HG03469 (cell line): ENCODE measurements around the gene ANKRD31.
"Not testable (repeated sequence)": the region's sequence is repeated elsewhere in the genome, so short reads cannot be mapped to it uniquely, and the experiment has no call there.

ENCODE experiments used
- ATAC-seq: cut with Tn5 transposase; IDR thresholded peaks from one replicate; pipeline ENCODE4 v1.9.1; 2021; ENCODE audit warnings: mild to moderate bottlenecking, moderate library complexity, moderate number of reproducible peaks; ENCODE audit not compliant: unreplicated experiment

ANKRD31 gene, protein sequence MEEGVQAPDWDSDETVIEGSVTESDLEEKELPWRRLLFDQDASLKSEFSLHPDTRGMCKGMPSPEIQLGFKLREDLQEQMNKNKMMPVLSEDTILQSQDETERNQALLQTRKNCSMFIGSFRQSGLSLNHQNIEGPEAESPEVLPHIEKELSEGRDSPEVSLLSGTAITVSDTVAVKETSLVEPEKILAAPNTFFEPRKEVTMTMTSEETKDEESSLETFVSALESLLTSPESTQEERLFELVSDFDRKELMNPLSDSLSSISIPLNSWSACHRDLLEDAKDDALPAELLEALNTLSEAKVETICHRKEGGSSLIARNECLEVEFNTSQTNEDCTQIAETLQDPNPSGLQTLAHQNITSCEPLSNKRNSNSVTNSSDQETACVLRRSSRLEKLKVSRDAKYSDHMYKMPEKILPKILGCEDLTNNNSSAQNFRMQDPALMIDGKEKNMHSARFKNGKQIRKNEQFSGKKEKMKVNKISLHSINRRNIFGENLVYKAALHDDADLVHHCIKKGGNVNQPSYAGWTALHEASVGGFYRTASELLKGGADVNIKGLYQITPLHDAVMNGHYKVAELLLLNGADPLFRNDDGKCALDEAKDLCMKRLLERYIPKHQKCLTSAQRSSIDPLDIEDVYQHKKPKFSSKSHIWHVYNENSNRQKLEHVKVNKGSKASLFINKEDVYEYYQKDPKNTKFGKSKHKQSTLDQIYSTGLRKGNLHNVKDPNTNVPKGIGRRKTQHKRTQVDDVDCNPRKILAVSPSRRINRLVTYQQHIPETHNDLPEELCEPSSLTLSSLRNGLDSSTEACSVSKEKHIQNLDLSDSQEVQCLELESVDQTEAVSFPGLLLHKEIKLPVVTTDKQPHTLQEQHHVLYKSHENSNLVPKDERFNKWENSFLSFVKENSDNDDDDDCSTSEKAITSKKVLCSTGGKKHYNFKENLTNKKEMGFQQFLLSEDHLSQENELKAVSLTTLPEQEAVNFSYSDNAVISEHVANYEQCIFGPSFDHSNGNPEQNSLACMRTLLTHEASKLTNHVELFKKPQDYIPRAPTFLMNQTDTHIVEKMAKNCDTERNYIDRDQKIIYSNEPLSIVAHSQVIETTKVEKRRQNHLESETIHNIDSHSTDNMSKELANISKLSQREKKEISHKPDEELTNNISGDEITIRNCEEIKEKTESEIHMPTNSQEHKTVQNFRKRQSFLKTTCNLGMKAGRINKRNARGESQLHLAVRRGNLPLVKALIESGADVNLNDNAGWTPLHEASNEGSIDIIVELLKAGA (N-terminal part only)

DNA sequence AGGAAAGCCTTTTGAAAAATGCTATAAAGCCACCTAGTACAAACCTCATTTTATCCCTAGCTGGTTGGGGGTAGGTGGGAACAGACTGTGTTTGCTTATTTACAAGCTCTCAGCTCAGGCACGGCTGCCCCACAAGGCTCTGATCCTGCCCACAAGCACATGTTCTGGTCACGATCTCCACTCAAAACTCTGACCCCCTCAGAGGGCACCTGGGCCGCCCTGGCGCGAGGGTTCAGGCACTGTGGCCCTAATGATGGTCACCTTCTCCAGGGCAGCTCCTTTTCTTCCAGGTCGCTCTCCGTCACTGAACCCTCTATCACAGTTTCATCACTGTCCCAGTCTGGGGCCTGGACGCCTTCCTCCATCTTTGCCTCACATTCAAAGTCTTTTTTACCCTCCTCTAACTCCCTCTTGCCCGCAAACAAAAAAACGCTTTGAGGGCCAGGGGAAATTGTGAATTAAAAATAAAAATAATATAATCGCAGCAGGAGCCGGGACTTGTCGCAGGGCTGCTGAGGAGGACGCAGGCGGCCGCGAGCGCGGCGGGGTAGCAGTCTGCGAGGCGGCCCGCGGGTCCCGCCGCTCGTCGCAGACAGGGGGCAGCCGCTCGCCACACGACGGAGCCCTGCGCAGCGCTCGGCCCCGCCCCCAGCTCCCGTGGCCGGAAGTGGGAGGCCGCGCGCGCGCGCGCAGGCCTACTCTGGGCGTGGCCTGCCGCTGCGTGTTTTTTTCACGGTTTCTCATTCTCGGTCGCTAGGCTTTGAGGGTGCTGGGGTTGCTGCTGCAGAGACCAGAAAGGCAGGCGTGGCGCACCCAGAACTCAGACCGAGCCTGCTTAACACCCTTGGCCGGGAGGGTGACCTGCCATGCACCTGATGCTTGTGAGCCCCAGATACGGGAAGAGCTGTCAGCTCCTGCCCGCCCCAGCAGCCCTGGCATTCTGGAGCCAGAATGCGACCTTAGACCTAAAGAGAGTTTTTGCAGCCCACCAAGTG is at the start of gene ANKRD31:
Gene ANKRD31, minus strand, starts transcription at position 557 of the 995 bp plus-strand sequence. Its CDS starts 192 bp downstream, at position 365.
- peak; percentile 91 for ATAC-seq

DNA sequence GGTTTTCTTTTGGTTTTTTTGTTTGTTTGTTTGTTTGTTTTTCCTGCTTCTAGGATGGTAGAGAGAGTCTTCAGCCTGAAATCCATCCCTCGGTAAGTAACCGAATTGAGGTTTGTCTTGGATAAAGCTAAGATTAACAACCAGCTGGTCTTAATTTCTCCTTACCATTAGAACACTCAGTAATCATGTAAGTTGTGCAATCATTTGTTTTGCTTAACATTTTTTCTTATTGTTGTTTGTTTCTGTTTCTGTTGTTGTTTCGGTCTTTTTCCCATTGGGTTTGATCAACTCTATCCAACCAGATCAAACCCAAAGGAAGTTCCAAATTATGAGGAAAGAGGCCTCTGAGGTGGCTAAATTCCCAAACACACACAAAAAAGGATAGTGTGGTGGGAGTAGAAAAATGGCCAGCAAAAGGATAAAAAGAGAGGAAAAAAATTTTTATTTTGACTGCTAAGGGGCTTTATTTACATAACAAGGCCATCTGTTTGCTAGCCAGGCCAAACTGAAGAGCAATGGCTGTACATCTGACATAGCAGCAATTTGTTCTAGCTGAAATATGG is 49.6 kb upstream of the ANKRD31 start:
- no peak for ATAC-seq

DNA sequence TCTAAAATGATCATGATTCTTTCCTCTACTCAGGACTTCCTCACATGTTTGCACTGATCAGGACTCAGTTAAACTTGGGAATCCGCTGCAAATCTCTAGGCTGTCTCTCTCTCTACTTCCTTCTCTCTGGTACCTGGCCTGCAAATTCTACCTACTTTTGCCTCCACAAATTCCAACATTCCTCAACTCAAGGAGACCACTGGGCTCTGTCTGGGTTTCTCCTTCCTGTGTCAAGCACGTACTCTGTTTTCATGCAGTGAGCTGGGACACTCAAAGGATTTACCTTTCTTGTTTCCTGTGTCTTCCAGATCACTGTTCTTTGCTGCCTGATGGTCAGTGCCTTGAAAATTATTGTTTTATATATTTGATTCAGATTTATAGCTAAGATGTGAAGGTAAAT is 45.9 kb upstream of the ANKRD31 start:
- no peak for ATAC-seq

DNA sequence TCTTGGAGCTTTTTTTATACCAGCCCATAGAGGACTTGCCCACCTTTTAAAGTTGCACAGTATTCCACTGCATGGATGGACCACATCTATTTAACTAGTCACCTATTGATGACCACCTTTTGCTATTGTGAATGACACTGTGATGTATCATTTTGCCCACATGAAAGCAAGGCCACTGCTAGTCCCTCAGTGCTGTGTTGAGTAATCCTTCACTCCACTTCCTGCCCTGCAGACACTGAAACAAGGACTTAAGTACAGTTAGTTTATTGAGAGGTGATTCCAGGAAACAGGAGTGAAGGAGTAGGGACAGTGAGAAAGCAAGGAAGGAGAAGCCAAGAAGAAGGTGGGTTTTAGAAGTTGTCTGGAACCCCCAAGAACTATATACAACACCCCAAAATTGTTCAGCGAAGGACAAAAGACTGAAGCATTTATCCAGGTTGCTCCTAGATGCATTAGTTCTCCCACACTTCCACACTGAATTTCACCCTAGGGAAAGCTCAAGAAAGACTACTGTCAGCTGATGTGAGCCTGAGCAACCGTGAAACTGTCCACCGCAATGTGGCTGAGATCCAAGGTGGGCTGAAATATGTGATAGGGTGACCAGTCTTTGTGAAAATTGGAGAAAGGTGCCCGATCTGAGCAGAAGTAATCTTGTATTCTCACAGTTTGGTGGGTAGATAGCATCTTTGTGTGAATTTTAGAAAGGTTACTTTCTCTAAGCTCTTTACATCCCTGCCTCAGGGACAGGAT is 45.2 kb upstream of the ANKRD31 start:
- no peak for ATAC-seq

DNA sequence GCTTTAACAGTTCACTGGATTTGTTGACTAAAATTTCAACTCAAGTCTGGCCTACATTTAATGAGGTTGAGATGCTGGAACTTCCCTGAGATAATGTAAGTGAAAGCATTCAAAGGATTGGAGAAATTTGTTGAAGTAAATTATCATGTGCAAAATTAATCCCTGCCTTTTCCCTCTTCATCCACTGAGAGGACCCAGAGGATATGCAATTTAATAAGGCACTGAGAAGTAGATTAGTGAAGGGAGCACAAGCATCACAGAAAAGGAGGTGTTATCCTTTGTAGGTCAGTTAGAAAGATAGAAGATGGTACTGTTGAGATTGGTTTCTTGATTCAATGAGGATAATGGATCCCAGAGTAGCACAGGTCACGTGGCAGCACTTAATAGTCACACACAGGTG is 42.6 kb upstream of the ANKRD31 start:
- ATAC-seq = no peak

DNA sequence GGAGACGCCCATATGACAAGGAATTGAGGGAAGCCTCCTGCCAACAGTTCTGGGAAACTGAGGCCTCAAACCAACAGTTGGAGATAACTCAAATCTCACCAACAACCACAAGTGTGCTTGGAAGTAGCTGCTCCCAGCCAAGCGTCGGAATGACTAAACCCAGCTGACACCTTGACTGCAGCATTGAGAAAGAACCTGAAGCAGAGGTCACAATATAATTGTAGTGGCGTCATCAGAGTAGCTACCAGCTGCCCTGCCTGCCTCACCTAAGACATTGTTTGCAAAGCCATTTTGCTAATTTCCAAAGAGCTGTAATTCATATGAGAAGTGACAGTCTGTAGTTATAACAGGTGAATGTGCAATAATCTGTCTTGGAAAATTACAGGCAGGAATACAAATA is 40.8 kb upstream of the ANKRD31 start:
- no peak for ATAC-seq

DNA sequence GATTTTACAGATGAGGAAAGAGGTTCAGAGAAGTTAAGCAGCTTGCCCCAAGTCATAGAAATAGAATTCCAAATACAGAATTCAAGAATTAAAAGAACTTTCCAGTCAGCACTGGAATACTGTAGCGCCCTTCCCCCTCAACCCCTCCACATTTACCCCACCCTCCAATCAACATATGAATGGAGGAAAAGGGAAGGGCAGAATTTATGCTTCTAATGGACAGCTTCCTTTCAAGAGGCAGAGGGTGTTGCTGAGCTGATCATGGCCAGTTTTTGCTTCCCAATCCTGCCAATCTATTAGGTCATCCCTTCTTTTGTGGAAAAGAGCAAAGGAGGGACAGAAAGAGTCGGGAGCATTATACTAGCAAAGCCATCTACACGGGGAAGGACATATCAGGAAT is 39.1 kb upstream of the ANKRD31 start:
- no peak for ATAC-seq

DNA sequence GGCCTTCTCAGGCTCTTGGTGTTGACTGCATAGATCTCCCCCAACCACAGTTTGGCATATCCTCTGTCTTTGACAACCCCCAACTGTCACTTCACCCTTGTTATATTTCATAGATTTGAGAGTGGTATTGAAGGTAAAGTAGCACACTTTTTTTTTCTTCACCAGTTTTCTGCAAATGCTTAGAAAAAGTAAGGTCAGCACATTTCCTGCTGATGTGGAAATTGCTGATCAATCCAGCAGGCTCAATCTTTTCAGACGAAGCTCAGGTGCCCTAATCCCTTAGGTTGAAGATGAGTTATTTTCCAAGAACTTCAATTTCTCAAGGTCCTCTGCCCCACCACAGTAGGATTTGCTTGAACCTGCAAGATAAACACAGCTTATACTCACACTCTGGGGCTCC is 38.5 kb upstream of the ANKRD31 start:
- no peak for ATAC-seq

DNA sequence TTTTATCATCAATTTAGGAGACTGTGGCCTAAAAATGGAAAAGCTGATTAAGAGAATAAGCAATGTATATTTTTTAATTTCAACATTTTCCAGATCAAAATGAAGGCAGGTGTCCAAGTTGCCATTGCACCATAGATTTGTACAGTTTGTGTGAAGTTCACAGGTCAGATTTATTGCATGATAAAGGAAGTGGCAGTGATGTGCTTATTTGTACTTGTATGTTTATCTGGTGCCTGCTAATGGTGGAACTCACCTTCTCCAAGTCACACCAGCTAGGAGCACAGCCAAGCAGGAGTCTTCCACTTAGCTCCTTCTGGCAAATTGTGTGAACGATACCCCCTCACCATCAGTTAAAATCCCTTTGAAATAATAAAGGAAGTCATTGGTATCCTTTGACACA is 37.8 kb upstream of the ANKRD31 start:
- no peak for ATAC-seq

DNA sequence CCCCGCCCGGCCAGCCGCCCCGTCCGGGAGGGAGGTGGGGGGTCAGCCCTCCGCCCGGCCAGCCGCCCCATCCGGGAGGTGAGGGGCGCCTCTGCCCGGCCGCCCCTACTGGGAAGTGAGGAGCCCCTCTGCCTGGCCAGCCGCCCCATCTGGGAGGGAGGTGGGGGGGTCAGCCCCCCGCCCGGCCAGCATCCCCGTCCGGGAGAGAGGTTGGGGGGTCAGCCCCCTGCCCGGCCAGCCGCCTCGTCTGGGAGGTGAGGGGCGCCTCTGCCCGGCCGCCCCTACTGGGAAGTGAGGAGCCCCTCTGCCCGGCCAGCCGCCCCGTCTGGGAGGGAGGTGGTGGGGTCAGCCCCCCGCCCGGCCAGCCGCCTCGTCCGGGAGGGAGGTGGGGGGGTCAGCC is 33.9 kb upstream of the ANKRD31 start:
- not testable (repeated sequence) for ATAC-seq

DNA sequence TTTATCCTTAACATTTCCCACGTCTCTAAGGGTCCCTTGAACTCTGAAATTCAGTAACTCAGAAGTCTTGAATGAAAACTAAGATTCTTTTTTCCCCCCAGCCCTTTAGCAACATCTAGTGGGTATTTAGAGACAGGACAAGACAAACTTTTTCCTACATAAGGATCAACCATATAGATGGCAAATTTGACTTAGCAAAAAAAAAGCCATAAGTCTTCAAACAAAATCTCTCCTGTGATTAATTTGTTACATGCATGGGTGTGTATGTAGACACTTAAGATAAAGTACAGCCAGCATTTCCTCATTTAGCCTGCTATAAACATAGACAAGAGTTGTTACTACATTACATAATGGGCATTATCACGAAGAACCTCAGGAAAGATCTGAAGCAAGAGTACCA is 29.1 kb upstream of the ANKRD31 start:
- no peak for ATAC-seq

DNA sequence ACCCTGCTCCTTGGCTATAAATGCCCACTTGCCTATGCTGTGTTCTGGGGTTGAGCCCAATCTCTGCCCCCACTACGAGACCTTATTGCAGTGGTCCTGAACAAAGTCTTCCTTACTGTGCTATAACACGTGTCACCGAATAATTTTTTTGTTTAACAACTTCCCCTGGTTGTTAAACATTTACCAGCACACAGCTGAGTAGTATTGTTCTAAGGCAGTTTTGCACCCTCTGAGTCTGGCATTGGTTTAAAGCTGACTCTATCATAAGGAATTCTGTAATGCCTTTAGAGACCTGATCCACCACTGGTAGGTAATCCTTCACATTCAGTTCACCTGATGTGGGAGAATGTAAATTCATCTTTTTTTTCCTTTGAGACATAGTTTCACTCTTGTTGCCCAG is 25.6 kb upstream of the ANKRD31 start:
- no peak for ATAC-seq

DNA sequence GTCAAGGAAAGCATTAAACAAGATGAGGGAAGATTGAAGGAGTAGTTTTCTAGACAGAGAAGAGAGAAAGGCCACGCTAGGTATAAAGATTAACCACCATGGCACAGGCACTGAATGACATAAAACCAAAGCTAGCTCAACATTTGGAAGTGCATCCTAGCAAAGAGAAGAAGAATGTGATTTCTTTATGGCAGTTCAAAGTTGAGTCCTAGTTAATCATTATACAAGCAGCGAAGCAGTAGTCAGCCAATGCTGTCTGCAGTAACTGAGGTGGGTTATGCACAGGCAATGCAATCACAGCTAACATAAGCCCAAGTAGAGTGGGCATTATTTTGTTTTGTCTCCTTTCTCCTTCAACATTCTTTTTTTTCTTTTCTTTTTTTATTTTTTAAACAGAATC is 24.0 kb upstream of the ANKRD31 start:
- ATAC-seq = no peak

DNA sequence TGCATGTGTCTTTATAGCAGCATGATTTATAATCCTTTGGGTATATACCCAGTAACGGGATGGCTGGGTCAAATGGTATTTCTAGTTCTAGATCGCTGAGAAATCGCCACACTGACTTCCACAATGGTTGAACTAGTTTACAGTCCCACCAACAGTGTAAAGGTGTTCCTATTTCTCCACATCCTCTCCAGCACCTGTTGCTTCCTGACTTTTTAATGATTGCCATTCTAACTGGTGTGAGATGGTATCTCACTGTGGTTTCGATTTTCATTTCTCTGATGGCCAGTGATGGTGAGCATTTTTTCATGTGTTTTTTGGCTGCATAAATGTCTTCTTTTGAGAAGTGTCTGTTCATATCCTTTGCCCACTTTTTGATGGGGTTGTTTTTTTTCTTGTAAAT is 13.8 kb upstream of the ANKRD31 start:
- ATAC-seq = not testable (repeated sequence)

DNA sequence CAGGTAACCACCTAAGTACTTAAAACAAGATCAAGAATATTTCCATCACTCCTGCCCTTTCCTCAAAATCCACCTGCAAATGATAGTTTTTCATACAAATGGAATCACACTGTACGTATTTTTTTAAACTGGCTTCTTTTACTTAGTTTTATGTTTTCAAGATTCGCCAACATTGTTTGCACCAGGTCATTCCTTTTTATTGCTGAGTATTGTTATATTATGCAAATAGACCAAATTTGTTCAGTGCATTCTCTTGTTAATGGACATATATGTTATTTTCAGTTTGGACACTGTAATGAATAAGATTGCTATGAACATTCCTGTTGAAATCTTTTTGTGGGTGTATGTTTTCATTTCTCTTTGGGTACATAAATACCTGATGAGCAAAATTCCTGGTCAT is 8.3 kb upstream of the ANKRD31 start:
- ATAC-seq = no peak

DNA sequence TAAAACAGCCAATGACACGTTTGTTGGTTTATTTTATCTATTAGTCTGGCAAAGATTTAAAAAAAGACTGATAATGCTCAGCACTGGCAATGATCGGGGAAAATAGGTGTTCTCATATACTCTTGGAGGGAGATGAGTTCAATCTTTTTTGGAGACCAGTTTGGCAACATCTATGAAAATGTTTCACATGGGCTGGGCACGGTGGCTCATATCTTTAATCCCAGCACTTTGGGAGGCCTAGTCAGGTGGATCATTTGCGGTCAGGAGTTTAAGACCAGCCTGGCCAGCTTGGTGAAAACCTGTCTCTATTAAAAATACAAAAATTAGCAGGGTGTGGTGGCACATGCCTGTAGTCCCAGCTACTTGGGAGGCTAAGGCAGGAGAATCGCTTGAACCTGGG is 6.8 kb upstream of the ANKRD31 start:
- no peak for ATAC-seq

DNA sequence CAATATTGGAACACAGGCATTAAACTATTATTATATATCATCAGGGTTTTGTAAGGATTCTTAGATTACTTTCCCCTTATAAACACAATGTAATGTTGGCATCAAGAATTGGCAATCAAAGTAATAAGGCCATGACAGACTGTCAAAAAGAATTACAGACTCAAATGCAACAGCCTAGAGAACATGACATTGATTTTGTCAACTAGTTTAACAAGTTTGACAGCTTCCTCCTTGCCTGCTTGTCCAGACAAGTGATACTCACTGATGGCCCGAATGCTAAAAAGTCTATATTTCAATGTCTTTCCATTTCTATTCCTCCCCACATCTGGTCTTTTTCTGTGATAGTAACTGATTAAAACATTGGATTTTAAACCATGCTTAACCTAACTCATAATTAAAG is 6.4 kb upstream of the ANKRD31 start:
- no peak for ATAC-seq

DNA sequence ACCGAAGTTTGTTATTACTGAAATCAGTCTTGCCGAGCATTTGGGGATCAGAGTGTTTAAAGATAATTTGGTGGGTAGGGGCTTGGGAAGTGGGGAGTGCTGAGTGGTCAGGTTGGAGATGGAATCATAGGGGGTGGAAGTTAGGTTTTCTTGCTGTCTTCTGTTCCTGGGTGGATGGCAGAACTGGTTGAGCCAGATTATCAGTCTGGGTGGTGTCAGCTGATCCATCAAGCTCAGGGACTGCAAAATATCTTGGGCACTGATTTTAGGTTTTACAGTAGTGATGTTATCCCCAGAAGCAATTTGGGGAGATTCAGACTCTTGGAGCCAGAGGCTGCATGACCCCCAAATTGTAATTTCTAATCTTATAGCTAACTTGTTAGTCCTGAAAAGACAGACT is 5.4 kb upstream of the ANKRD31 start:
- ATAC-seq = no peak

DNA sequence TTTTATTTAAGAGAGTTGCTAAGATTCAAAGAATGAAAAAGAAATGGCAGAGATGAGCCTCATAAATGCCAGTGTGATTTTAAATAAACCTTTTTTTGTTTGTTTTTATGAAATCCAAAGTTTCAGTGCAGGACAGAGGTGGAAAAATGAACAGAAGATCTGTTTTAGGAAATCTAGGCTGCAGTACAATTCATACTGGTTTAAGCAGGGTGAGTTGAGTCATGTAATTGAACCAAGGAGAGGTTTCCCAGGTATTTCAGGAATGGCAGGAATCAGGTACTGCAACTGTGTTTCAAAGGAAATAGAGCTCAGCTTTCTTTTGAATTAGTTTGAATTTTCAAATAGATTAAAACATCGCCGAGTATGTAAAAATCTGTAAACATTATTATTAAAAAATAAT is 3.0 kb upstream of the ANKRD31 start:
- ATAC-seq = no peak
